CD4-positive, alpha-beta T cell (primary cell): ENCODE results near the gene DKKL1. TPM values are rescaled to one million over a fixed set of nuclear protein-coding genes. Genes with fewer than 3 reads are reported as not detected.

Experiments
- ATAC-seq: fragments of 200-7000 bp; cut with Tn5 transposase; one replicate; pipeline ENCODE4 v1.10.0; 2022; ENCODE audit warnings: mild to moderate bottlenecking; ENCODE audit not compliant: poor library complexity
- CTCF ChIA-PET: fragments of 350-600 bp; sonication (Branson Sonifier 250); formaldehyde crosslinking; loops from one replicate; lab custom pipeline; 2021; ENCODE audit warnings: antibody characterized with exemption, inconsistent platforms; lab: Charles Lee
- POLR2A ChIA-PET: fragments of 350-600 bp; sonication (Branson Sonifier 250); formaldehyde crosslinking; loops from one replicate; lab custom pipeline; 2021; ENCODE audit warnings: antibody characterized with exemption, inconsistent platforms; lab: Charles Lee
- DNase-seq, 14 experiments: peaks; one replicate each; pipeline ENCODE4 v3.0.0-alpha.2; 2013 to 2020; ENCODE audit warnings: mixed read lengths in 2 of 14
- H3K27ac ChIP-seq, 2 donors: one replicate each; pipeline versions ENCODE4 v1.5.1 to v1.7.0; 2013; ENCODE audit warnings: low read length in 2 of 2, low read depth in 1 of 2, mild to moderate bottlenecking in 1 of 2
- H3K27me3 ChIP-seq, 2 experiments: 1 replicate in 1 of 2; 2 replicates in 1 of 2; pipeline versions ENCODE4 v1.6.1 to v1.7.0; 2013; ENCODE audit warnings: low read length in 2 of 2, control low read depth in 1 of 2, mild to moderate bottlenecking in 1 of 2, moderate library complexity in 1 of 2; ENCODE audit not compliant: insufficient read depth in 2 of 2, control insufficient read depth in 1 of 2
- H3K36me3 ChIP-seq: one replicate; pipeline ENCODE4 v1.6.1; 2013; ENCODE audit warnings: low read length, control low read depth; ENCODE audit not compliant: insufficient read depth
- H3K4me1 ChIP-seq: one replicate; pipeline ENCODE4 v1.6.1; 2013; ENCODE audit warnings: low read length, control low read depth; ENCODE audit not compliant: insufficient read depth
- H3K4me3 ChIP-seq: one replicate; pipeline ENCODE4 v1.5.1; 2013; ENCODE audit warnings: mild to moderate bottlenecking, low read length, moderate library complexity
- H3K9me3 ChIP-seq, 2 experiments: 1 replicate in 1 of 2; 2 replicates in 1 of 2; pipeline versions ENCODE4 v1.6.1 to v1.7.0; 2013; ENCODE audit warnings: low read length in 2 of 2, mild to moderate bottlenecking in 2 of 2, control low read depth in 1 of 2, moderate library complexity in 1 of 2; ENCODE audit not compliant: control insufficient read depth in 1 of 2, insufficient read depth in 1 of 2
- H3K27ac Mint-ChIP-seq: one replicate; pipeline ENCODE4 v1.8.0; 2020; ENCODE audit warnings: mixed read lengths
- H3K27me3 Mint-ChIP-seq: one replicate; pipeline ENCODE4 v1.8.0; 2021; ENCODE audit warnings: mixed read lengths
- H3K36me3 Mint-ChIP-seq: one replicate; pipeline ENCODE4 v1.8.0; 2021; ENCODE audit warnings: low read depth, mixed read lengths
- H3K4me1 Mint-ChIP-seq: one replicate; pipeline ENCODE4 v1.8.0; 2021; ENCODE audit warnings: low read depth, mixed read lengths
- H3K4me3 Mint-ChIP-seq: one replicate; pipeline ENCODE4 v1.8.0; 2020; ENCODE audit warnings: mild to moderate bottlenecking, mixed read lengths
- H3K9me3 Mint-ChIP-seq: one replicate; pipeline ENCODE4 v1.8.0; 2020; ENCODE audit warnings: mixed read lengths
- intact Hi-C, 2 experiments: fragments of 100-400 bp; cut with DNase I in 1 of 2; cut with micrococcal nuclease in 1 of 2; formaldehyde crosslinking; loops; one replicate each; pipeline versions ENCODE4 v1.15.1 to v1.9.0; 2023 to 2025; cut with DNase I, micrococcal nuclease
- total RNA-seq, 174 experiments: library from RNA in 2 of 174; stranded (reverse) in 2 of 174; gene quantifications; one replicate each; pipeline ENCODE4 v1.2.3 and lab custom pipeline; 2021 to 2026
- TF ChIP-seq, protein P1 (sequence below): fragments of 200-600 bp; IDR thresholded peaks from one replicate; pipeline ENCODE4 v1.8.0; 2022; ENCODE audit warnings: antibody characterized with exemption, mild to moderate bottlenecking

DKKL1 gene
- total RNA-seq, 2 experiments from 2014 or later = not detected

DNA sequence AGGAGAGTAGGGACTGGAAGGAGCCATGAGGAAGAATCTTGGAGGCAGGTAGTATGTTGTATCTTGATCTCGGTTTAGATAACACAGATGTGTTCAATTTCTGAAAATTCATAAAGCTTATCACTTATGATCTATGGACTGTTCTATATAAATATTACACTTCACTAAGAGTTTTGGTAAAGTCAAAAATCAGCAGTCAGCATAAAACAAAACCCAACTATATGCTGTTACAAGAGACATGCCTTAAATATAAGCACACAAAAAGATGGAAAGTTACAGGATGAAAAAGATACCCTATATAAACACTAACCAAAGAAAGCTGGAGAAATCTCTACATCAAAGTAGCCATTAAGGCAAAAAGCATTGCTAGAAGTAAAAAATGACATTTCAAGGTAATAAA is 19.9 kb downstream of the DKKL1 start:
- H3K27ac Mint-ChIP-seq = no peak overlapping the region
- POLR2A ChIA-PET = no interaction called here
- H3K4me1 Mint-ChIP-seq = peaks cover 11% of the 10 kb centered on the region
- H3K36me3 Mint-ChIP-seq = no peaks in the 10 kb centered on the region
- Histone ChIP-seq H3K9me3 (peaks cover 0 to 8% of the 10 kb centered on the region in 2 experiments), H3K27ac (no peak overlapping the region), H3K4me1 (peaks cover 11% of the 10 kb centered on the region), H3K36me3 (no peaks in the 10 kb centered on the region), H3K4me3 (no peak overlapping the region), H3K27me3 (peaks cover 0 to 8% of the 10 kb centered on the region in 2 experiments)
- intact Hi-C loops = no loop called here
- CTCF ChIA-PET = interaction anchor here (0.8 to 1.5 kb wide), 2 partner anchors 87 to 384 kb away, joined by 3 to 5 read pairs; no protein-coding TSS in a partner anchor
- no peak overlapping the region for H3K4me3 Mint-ChIP-seq
- ATAC-seq = no peak
- peaks cover 6% of the 10 kb centered on the region for H3K9me3 Mint-ChIP-seq
- no peak for DNase-seq
- H3K27me3 Mint-ChIP-seq = no peaks in the 10 kb centered on the region
- TF ChIP-seq, protein P1, sequence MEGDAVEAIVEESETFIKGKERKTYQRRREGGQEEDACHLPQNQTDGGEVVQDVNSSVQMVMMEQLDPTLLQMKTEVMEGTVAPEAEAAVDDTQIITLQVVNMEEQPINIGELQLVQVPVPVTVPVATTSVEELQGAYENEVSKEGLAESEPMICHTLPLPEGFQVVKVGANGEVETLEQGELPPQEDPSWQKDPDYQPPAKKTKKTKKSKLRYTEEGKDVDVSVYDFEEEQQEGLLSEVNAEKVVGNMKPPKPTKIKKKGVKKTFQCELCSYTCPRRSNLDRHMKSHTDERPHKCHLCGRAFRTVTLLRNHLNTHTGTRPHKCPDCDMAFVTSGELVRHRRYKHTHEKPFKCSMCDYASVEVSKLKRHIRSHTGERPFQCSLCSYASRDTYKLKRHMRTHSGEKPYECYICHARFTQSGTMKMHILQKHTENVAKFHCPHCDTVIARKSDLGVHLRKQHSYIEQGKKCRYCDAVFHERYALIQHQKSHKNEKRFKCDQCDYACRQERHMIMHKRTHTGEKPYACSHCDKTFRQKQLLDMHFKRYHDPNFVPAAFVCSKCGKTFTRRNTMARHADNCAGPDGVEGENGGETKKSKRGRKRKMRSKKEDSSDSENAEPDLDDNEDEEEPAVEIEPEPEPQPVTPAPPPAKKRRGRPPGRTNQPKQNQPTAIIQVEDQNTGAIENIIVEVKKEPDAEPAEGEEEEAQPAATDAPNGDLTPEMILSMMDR = no peak

DNA sequence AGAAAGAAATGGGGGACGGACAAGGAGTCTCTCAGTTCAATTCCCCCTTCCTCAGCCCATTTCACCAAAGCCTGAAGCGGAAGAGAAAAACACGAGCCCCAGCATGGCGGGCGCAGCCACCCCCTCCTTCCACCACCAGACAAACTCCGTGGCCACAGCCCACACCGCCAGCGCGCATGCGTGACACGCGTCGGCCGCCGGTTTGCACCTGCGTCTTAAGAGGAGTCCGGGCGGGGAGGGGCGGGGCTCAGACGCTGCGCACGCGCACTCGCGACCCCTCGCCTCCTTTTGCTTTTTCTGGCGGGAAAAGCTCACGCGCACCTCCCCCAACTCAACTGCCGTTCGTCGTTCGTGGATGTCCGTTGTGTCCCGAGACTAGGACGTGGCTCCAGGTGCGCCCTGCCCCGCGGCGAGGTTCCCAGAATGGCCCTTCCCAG is 24.3 kb downstream of the DKKL1 start, which contains the start of gene KASH5:
TSS of gene KASH5 (plus strand) at position 314 of the 437 bp plus-strand sequence. CDS start 2,635 bp downstream, outside the sequence.
- POLR2A ChIA-PET = interaction anchor here (0.6 to 2.2 kb wide), 3 partner anchors 25 to 82 kb away, joined by 3 to 5 read pairs (median 3); no protein-coding TSS in a partner anchor
- Histone ChIP-seq H3K4me3 (no peak within 1 kb of the TSS), H3K36me3 (no peaks in the 10 kb centered on the region), H3K4me1 (peaks cover 20% of the 10 kb centered on the region), H3K9me3 (no peaks in the 10 kb centered on the region), H3K27me3 (no peaks in the 10 kb centered on the region), H3K27ac (no peak within 1 kb of the TSS)
- TF ChIP-seq, protein P1 = no peak
- DNase-seq (peak; percentile 70 to 96 (median 82)), ATAC-seq (peak; percentile 81)
- H3K4me3 Mint-ChIP-seq = peak within 1 kb of the TSS; percentile 62
- peaks cover 3% of the 10 kb centered on the region for H3K9me3 Mint-ChIP-seq
- intact Hi-C loops = no loop called here
- CTCF ChIA-PET = no interaction called here
- peaks cover 19% of the 10 kb centered on the region for H3K4me1 Mint-ChIP-seq
- no peaks in the 10 kb centered on the region for H3K27me3 Mint-ChIP-seq
- no peaks in the 10 kb centered on the region for H3K36me3 Mint-ChIP-seq
- H3K27ac Mint-ChIP-seq = peak within 1 kb of the TSS; percentile 81

DNA sequence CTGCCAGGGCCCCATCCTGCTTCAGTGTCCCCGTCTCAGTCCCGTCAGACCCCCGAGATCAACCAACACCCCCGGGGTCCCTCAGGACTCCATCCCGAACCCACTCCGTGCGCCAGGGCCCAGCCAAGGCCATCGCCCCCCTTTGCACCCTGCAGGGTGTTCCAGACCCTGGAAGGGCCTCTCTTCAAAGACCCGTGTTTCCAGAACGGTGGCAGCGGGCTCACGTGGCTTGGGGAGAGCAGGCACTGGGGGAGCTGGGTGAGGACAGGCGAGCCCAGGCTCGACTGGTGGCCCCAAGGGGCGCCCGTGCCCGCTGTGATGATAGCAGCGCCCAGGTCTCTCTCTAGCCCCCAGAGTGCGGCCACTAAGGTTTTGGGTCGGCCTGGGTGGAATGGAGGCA is 25.7 kb downstream of the DKKL1 start:
- H3K27ac Mint-ChIP-seq = no peak overlapping the region
- Histone ChIP-seq H3K4me1 (peaks cover 23% of the 10 kb centered on the region), H3K27ac (no peak overlapping the region), H3K36me3 (no peaks in the 10 kb centered on the region), H3K27me3 (no peaks in the 10 kb centered on the region), H3K9me3 (no peaks in the 10 kb centered on the region), H3K4me3 (no peak overlapping the region)
- CTCF ChIA-PET = no interaction called here
- intact Hi-C loops = no loop called here
- DNase-seq = no peak
- H3K36me3 Mint-ChIP-seq = no peaks in the 10 kb centered on the region
- no peak for ATAC-seq
- H3K4me1 Mint-ChIP-seq = peaks cover 19% of the 10 kb centered on the region
- no peaks in the 10 kb centered on the region for H3K27me3 Mint-ChIP-seq
- H3K9me3 Mint-ChIP-seq = no peaks in the 10 kb centered on the region
- no peak overlapping the region for H3K4me3 Mint-ChIP-seq
- POLR2A ChIA-PET = interaction anchor here (2.2 kb wide), 1 partner anchor 80 kb away, joined by 5 read pairs; no protein-coding TSS in a partner anchor
- TF ChIP-seq, protein P1 = no peak
